ENCODE results near the gene WIPI1. TPM values are rescaled to one million over a fixed set of nuclear protein-coding genes. Genes with fewer than 3 reads are reported as not detected.

The WIPI1 gene
- total and polyA plus RNA-seq, 4 donors, result 18.5 to 53.1 (median 38.2) TPM

DNA sequence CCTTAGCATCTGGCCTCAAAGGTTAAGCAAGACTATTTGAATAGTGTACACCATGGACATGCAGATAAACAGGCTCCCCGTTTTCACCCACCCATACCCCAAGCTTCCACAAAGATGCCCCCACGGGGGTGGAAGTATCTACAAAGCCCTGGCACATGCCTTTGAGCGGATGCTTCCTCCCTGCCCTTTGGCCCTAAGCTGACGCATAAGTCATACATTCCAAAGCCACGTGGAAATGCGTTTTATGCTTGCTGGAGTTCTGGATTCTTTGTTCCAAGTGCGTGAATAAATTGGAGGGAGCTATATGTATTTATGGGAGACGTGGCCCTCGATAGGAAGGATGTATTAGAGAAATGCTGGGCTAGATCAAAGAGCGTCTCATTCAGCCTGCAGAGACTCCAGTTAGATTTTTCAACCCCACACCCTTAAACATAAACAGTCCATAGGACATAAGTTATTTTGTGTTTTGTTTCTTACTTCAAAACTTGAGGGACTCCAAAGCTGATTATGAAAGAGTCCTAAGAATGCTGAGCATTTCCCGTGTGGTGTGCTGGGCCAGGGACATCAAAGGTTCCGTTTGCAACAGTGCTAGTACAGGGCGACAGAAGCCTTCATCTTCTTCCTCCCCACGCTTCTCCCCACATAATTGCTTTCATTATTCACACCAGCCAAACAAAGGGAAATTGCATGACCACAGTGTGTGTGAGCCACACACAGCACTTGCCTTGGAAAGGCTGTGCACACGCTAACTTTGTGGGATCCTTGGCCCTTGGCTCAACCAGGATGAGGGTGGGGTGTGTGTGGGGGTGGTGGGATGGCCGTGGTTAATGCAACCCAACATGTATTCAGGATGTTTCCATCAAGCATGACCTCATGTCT lies 73.6 kb downstream of the WIPI1 start:
- Histone ChIP-seq H3K27ac (ENCODE audit: low read depth in 1 of 2, low read length in 2 of 2) (no peak overlapping the region), H3K4me3 (ENCODE audit: low read length in 2 of 2) (no peak overlapping the region), H3K27me3 (ENCODE audit: control insufficient read depth in 1 of 2, insufficient read depth in 2 of 2, low read length in 1 of 2) (no peaks in the 10 kb centered on the region), H3K9me3 (ENCODE audit: control insufficient read depth, low read length) (no peaks in the 10 kb centered on the region), H3K36me3 (ENCODE audit: control insufficient read depth in 1 of 2, insufficient read depth in 2 of 2, low read length in 1 of 2) (no peaks in the 10 kb centered on the region), H3K4me1 (ENCODE audit: control insufficient read depth in 1 of 2, insufficient read depth in 2 of 2, low read length in 2 of 2) (no peaks in the 10 kb centered on the region)
- intact Hi-C loops (cut with DNase I), result no loop called here
- ATAC-seq (ENCODE audit: low FRiP score) (no peak), DNase-seq (no peak)
- 61 to 63% methylated on average over 16 of the region's 16 CpGs for WGBS, 2 donors

DNA sequence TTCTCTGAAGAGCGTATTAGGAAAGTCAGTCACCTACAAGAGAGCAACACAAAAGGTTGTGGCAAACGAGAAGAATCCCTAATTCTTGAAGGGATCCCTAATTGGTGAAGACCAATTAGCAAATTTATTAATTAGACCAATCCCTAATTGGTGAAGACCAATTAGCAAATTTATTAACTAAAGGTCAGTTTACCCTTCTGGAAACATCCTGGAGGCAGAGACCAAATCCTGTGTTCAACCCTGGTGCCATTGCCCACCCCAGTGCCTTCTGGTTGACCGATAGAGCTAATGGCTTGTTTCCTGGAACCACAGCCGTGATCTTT lies 74.2 kb downstream of the WIPI1 start:
- no peak for DNase-seq
- intact Hi-C loops (cut with DNase I), result no loop called here
- no peak overlapping the region for H3K4me3 ChIP-seq (ENCODE audit: low read length in 2 of 2)
- 88 to 92% methylated on average over 4 of the region's 4 CpGs for WGBS, 2 donors
- no peak for ATAC-seq (ENCODE audit: low FRiP score)
- H3K27ac ChIP-seq (ENCODE audit: low read depth in 1 of 2, low read length in 2 of 2), result no peak overlapping the region
- H3K27me3 ChIP-seq (ENCODE audit: control insufficient read depth in 1 of 2, insufficient read depth in 2 of 2, low read length in 1 of 2), result no peaks in the 10 kb centered on the region
- no peaks in the 10 kb centered on the region for H3K9me3 ChIP-seq (ENCODE audit: control insufficient read depth, low read length)
- H3K4me1 ChIP-seq (ENCODE audit: control insufficient read depth in 1 of 2, insufficient read depth in 2 of 2, low read length in 2 of 2), result peaks cover 0 to 2% of the 10 kb centered on the region in 2 donors
- no peaks in the 10 kb centered on the region for H3K36me3 ChIP-seq (ENCODE audit: control insufficient read depth in 1 of 2, insufficient read depth in 2 of 2, low read length in 1 of 2)

DNA sequence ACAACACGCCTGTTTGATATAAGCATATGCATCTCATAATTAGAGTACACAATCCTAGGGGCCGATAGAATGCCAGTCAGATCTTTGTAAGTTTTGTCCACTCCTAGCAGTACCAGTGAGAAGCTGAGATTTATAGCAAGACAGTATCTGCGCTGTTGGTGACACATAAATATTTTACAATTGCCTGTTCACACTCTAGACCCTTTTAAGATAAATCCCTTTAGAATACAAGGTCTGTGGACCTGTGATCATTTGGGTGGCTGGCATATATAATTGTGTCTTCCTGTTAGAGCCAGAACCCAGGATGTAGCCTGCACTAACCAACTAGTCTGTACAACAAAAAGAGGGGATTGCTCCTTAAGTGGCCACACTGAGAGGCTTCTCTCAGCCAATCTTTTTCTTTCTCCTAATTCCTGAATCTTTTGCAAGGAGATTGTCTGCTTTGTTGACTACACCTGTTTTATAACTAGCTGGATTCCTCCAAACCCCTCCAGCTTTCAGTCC lies 74.7 kb downstream of the WIPI1 start:
- Histone ChIP-seq H3K4me3 (ENCODE audit: low read length in 2 of 2) (no peak overlapping the region), H3K36me3 (ENCODE audit: control insufficient read depth in 1 of 2, insufficient read depth in 2 of 2, low read length in 1 of 2) (no peaks in the 10 kb centered on the region), H3K9me3 (ENCODE audit: control insufficient read depth, low read length) (no peaks in the 10 kb centered on the region), H3K27ac (ENCODE audit: low read depth in 1 of 2, low read length in 2 of 2) (no peak overlapping the region), H3K27me3 (ENCODE audit: control insufficient read depth in 1 of 2, insufficient read depth in 2 of 2, low read length in 1 of 2) (no peaks in the 10 kb centered on the region), H3K4me1 (ENCODE audit: control insufficient read depth in 1 of 2, insufficient read depth in 2 of 2, low read length in 2 of 2) (peaks cover 0 to 2% of the 10 kb centered on the region in 2 donors)
- intact Hi-C loops (cut with DNase I), result no loop called here
- WGBS, 2 donors, result 91 to 93% methylated on average over 3 of the region's 3 CpGs
- no peak for ATAC-seq (ENCODE audit: low FRiP score)
- no peak for DNase-seq

DNA sequence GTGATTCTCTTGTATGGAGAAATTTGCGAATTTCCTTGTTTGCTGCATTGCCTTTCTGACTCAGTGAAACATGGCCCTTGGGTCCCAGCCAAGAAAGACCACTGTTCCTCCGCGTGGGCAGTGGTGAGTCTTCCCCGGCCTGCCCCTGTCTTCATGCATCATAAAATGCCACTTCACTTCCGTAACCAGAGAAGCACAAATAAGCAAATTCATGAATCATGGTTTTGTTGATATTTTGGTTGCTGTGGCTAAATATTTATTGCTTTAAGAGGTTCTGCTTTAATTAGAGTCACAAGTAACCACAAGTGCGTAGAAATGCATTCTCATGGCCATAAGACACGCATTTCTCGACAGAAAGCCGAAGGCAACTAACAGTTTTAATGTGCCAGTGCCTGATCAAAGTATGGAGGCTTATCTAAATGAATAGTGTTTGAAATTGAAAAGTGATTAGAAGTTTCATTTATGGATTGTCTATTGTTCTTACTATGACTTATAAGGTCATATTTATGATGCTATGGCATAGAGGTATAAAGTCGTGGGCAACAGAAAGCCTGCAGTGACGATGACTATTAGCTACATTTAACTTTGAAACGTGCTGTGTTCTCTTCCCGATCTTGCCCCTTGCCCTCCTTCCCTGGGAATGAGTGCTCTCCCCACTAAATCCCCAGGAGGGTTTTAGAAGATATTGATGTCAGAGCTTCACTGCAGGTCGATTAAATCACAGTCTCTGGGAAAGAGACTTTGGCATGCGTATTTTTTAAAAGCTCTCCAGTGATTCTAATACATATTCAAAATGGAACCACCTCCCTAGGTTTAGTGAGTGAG lies 76.0 kb downstream of the WIPI1 start:
- DNase-seq (peak in 1 of 2 donors; percentile 61), ATAC-seq (ENCODE audit: low FRiP score) (no peak)
- Histone ChIP-seq H3K4me3 (ENCODE audit: low read length in 2 of 2) (no peak overlapping the region), H3K9me3 (ENCODE audit: control insufficient read depth, low read length) (no peaks in the 10 kb centered on the region), H3K27me3 (ENCODE audit: control insufficient read depth in 1 of 2, insufficient read depth in 2 of 2, low read length in 1 of 2) (no peaks in the 10 kb centered on the region), H3K36me3 (ENCODE audit: control insufficient read depth in 1 of 2, insufficient read depth in 2 of 2, low read length in 1 of 2) (no peaks in the 10 kb centered on the region), H3K27ac (ENCODE audit: low read depth in 1 of 2, low read length in 2 of 2) (no peak overlapping the region), H3K4me1 (ENCODE audit: control insufficient read depth in 1 of 2, insufficient read depth in 2 of 2, low read length in 2 of 2) (peaks cover 0 to 2% of the 10 kb centered on the region in 2 donors)
- intact Hi-C loops (cut with DNase I), result no loop called here
- WGBS, 2 donors, result 79 to 82% methylated on average over 15 of the region's 15 CpGs

DNA sequence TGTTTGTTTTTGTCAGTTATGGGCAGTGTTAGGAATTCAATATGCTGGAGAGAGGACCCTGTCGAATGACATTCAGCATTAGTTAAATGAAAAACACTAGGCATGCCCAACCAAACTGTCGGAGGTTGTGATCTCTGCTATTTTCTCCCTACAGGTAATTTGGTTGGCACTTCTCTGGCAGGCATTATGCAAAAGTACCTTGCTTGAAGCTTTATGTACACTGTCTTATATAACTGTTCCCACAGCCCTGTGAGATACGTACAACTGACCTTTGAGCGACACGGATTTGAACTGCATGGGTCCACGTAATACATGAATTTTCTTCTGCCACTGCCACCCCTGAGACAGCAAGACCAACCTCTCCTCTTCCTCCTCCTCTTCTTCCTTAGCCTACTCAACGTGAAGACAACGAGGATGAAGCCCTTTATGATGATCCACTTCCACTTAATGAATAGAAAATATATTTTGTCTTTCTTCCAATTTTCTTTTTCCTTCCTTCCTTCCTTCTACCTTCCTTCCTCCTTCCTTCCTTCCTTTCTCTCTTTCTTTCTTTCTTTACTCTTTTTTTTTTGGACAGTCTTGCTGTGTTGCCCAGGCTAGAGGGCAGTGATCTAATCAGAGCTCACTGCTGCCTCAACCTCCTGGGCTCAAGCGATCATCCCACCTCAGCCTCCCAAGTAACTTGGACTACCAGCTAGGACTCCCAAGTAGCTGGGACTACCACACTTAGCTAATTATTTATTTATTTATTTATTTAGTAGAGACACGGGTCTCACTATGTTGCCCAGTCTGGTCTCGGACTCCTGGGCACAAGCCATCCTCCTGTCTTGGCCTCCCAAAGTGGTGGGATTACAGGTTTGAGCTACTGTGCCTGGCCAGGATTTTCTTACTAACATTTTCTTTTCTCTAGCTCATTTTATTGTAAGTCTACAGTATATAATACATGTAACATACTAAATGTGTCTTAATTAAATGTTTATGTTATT lies 77.3 kb downstream of the WIPI1 start:
- intact Hi-C loops (cut with DNase I), result no loop called here

DNA sequence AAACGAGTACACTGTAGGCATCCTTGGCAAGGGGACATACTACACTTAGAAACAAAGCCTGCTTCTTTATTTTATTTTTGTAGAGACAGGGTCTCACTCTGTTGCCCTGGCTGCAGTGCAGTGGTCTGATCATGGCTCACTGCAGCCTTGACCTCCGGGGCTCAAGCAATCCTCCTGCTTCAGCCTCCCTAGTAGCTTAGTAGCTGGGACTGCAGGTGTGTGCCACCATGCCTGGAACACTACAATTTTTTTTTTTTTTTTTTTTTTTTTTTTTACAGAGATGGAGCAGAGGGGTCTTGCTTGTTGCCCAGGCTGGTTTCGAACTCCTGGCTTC lies 78.2 kb downstream of the WIPI1 start:
- no peaks in the 10 kb centered on the region for H3K36me3 ChIP-seq (ENCODE audit: control insufficient read depth in 1 of 2, insufficient read depth in 2 of 2, low read length in 1 of 2)
- H3K27ac ChIP-seq (ENCODE audit: low read depth in 1 of 2, low read length in 2 of 2), result peak overlapping the region in 1 of 2 donors; percentile 87
- H3K9me3 ChIP-seq (ENCODE audit: control insufficient read depth, low read length), result no peaks in the 10 kb centered on the region
- WGBS, 2 donors, result 69 to 70% methylated on average over 3 of the region's 3 CpGs
- no peaks in the 10 kb centered on the region for H3K27me3 ChIP-seq (ENCODE audit: control insufficient read depth in 1 of 2, insufficient read depth in 2 of 2, low read length in 1 of 2)
- intact Hi-C loops (cut with DNase I), result no loop called here
- peaks cover 0 to 2% of the 10 kb centered on the region in 2 donors for H3K4me1 ChIP-seq (ENCODE audit: control insufficient read depth in 1 of 2, insufficient read depth in 2 of 2, low read length in 2 of 2)
- no peak overlapping the region for H3K4me3 ChIP-seq (ENCODE audit: low read length in 2 of 2)
- DNase-seq (no peak), ATAC-seq (ENCODE audit: low FRiP score) (no peak)

More for the DNA sequence above, 77.3 kb downstream of the WIPI1 start:
- Histone ChIP-seq H3K4me3 (ENCODE audit: low read length in 2 of 2) (no peak overlapping the region), H3K9me3 (ENCODE audit: control insufficient read depth, low read length) (no peaks in the 10 kb centered on the region), H3K36me3 (ENCODE audit: control insufficient read depth in 1 of 2, insufficient read depth in 2 of 2, low read length in 1 of 2) (no peaks in the 10 kb centered on the region), H3K27ac (ENCODE audit: low read depth in 1 of 2, low read length in 2 of 2) (peak overlapping the region in 1 of 2 donors; percentile 38), H3K4me1 (ENCODE audit: control insufficient read depth in 1 of 2, insufficient read depth in 2 of 2, low read length in 2 of 2) (peaks cover 0 to 2% of the 10 kb centered on the region in 2 donors), H3K27me3 (ENCODE audit: control insufficient read depth in 1 of 2, insufficient read depth in 2 of 2, low read length in 1 of 2) (no peaks in the 10 kb centered on the region)
- WGBS, 2 donors, result 95% methylated on average over 11 of the region's 11 CpGs
- ATAC-seq (ENCODE audit: low FRiP score) (no peak), DNase-seq (no peak)

DNA sequence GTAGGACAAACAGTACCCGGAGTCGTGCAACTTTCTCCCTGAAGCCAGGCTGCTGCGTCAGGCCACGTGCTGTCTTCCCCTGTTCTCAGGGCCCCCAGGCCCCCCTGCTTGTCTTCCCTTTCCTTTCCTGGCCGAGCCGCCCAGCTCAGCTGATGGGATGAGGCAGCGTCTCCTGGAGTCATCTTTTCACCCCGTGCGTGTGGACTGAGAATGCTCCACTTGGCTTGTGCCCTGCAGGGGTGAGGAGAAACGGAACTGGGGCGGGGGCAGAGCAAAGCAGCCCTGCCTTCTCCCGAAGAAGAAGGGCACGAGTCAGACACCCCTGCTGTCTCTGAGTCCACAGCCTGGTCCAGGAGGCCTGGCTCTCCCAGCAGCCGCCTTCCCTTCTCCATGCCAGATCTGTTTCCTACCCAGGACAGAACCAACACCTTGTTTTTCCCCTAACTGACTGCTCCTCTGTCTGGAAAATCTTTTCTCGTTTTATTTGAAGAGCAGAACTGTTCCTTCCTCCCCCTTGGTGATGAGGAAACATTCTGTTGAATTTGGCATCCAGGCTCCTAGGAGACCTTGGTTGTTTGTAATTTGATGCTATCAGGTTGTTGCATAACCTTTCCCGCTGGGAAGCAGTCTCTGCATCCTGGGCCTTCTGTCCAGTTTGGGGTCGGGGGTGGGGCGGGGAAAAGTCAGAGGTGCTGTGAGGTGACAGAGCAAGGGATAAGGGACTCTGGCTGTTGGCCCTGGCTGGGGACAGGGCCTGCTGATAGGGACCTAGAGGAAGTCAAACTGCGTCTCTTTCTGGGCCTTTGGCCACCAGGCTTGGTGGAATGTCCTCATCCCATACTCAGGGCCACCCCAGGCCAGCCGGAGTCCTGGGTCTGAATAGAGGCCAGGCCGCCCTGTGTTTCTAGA lies 78.8 kb downstream of the WIPI1 start:
- intact Hi-C loops (cut with DNase I), result no loop called here

More for the DNA sequence above, 78.8 kb downstream of the WIPI1 start:
- Histone ChIP-seq H3K4me1 (ENCODE audit: control insufficient read depth in 1 of 2, insufficient read depth in 2 of 2, low read length in 2 of 2) (peaks cover 0 to 2% of the 10 kb centered on the region in 2 donors), H3K27me3 (ENCODE audit: control insufficient read depth in 1 of 2, insufficient read depth in 2 of 2, low read length in 1 of 2) (no peaks in the 10 kb centered on the region), H3K36me3 (ENCODE audit: control insufficient read depth in 1 of 2, insufficient read depth in 2 of 2, low read length in 1 of 2) (no peaks in the 10 kb centered on the region), H3K27ac (ENCODE audit: low read depth in 1 of 2, low read length in 2 of 2) (peak overlapping the region in 1 of 2 donors; percentile 89), H3K4me3 (ENCODE audit: low read length in 2 of 2) (no peak overlapping the region), H3K9me3 (ENCODE audit: control insufficient read depth, low read length) (no peaks in the 10 kb centered on the region)
- ATAC-seq (ENCODE audit: low FRiP score) (peak; percentile 94), DNase-seq (peak; percentile 94 to 96)
- WGBS, 2 donors, result 11 to 15% methylated on average over 21 of the region's 21 CpGs

Data from aorta (tissue), 5 donors.